ENCODE measurements around the gene SLC35F3.

DNA sequence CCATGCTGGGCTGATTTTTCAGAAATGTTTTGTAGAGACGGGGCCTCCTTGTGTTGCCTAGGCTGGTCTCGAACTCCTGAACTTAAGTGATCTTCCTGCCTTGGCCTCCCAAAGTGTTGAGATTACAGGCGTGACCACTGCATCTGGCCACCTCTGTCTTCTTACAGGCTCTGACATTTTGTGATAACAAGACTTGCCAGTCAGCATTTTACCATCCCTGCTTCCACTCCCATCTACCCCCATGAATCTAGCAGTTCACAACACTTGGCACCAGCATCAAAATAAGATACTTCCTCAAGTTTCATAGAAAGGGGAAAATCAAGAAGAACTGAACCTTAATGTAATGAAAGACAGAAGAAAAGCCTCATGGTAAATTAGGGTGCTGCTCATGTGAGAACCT is 32.4 kb downstream of the SLC35F3 start:
- TF ChIP-seq, protein P1, sequence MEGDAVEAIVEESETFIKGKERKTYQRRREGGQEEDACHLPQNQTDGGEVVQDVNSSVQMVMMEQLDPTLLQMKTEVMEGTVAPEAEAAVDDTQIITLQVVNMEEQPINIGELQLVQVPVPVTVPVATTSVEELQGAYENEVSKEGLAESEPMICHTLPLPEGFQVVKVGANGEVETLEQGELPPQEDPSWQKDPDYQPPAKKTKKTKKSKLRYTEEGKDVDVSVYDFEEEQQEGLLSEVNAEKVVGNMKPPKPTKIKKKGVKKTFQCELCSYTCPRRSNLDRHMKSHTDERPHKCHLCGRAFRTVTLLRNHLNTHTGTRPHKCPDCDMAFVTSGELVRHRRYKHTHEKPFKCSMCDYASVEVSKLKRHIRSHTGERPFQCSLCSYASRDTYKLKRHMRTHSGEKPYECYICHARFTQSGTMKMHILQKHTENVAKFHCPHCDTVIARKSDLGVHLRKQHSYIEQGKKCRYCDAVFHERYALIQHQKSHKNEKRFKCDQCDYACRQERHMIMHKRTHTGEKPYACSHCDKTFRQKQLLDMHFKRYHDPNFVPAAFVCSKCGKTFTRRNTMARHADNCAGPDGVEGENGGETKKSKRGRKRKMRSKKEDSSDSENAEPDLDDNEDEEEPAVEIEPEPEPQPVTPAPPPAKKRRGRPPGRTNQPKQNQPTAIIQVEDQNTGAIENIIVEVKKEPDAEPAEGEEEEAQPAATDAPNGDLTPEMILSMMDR (conservative IDR thresholded peaks at IDR 0.05; ENCODE audit: low read depth, low read length): no peak
- no peak for TF ChIP-seq EZH2 (IDR thresholded peaks at IDR 0.05; ENCODE audit: borderline replicate concordance, low read depth, low read length, poor library complexity, severe bottlenecking)
